Mesenchymal stem cell (in vitro differentiated cells and primary cell): ENCODE measurements around the gene ADGRV1.

ENCODE experiments used
- DNase-seq: peaks from one replicate; pipeline ENCODE4 v3.0.0-alpha.2; 2013
- H2AFZ ChIP-seq: one replicate; pipeline ENCODE4 v1.6.1; 2013; ENCODE audit warnings: low read depth, mild to moderate bottlenecking, control low read depth, inconsistent platforms, low read length, moderate library complexity
- H2AK5ac ChIP-seq: 2 replicates; pipeline ENCODE4 v1.6.1; 2013; ENCODE audit warnings: low read length, moderate library complexity, mild to moderate bottlenecking, inconsistent platforms; ENCODE audit not compliant: severe bottlenecking
- H2BK120ac ChIP-seq: one replicate; pipeline ENCODE4 v1.6.1; 2013; ENCODE audit warnings: low read depth, mild to moderate bottlenecking, inconsistent platforms, low read length, moderate library complexity
- H2BK12ac ChIP-seq, 2 experiments: one replicate each; pipeline ENCODE4 v1.6.1; 2013; ENCODE audit warnings: inconsistent platforms in 2 of 2, low read length in 2 of 2, mild to moderate bottlenecking in 2 of 2, moderate library complexity in 2 of 2, control low read depth in 1 of 2
- H2BK15ac ChIP-seq: one replicate; pipeline ENCODE4 v1.6.1; 2013; ENCODE audit warnings: mild to moderate bottlenecking, low read depth, inconsistent platforms; ENCODE audit not compliant: poor library complexity, severe bottlenecking
- H2BK5ac ChIP-seq: 2 replicates; pipeline ENCODE4 v1.6.1; 2013; ENCODE audit warnings: low read depth, mild to moderate bottlenecking, low read length, control low read depth, inconsistent platforms; ENCODE audit not compliant: poor library complexity, severe bottlenecking
- H3K14ac ChIP-seq, 2 experiments: one replicate each; pipeline ENCODE4 v1.6.1; 2013; ENCODE audit warnings: inconsistent platforms in 2 of 2, low read length in 2 of 2, control low read depth in 1 of 2, mild to moderate bottlenecking in 1 of 2, moderate library complexity in 1 of 2
- H3K18ac ChIP-seq, 2 experiments: one replicate each; pipeline ENCODE4 v1.6.1; 2013; ENCODE audit warnings: inconsistent platforms in 2 of 2, low read length in 2 of 2, control low read depth in 1 of 2, low read depth in 1 of 2, mild to moderate bottlenecking in 1 of 2
- H3K23ac ChIP-seq, 2 experiments: one replicate each; pipeline ENCODE4 v1.6.1; 2013; ENCODE audit warnings: inconsistent platforms in 2 of 2, low read length in 2 of 2, mild to moderate bottlenecking in 2 of 2, moderate library complexity in 2 of 2, control low read depth in 1 of 2
- H3K27ac ChIP-seq: 2 replicates; pipeline ENCODE4 v1.5.1; 2013; ENCODE audit warnings: mild to moderate bottlenecking, moderate library complexity, low read length, control low read depth, inconsistent platforms; ENCODE audit not compliant: poor library complexity, severe bottlenecking
- H3K27me3 ChIP-seq, 2 experiments: 2 replicates each; pipeline versions ENCODE4 v1.6.1 to v1.7.0; 2013; ENCODE audit warnings: low read length in 2 of 2, mild to moderate bottlenecking in 2 of 2, moderate library complexity in 2 of 2, control low read depth in 1 of 2, inconsistent platforms in 1 of 2; ENCODE audit not compliant: control insufficient read depth in 1 of 2, insufficient read depth in 1 of 2
- H3K36me3 ChIP-seq, 2 experiments: 2 replicates each; pipeline versions ENCODE4 v1.6.1 to v1.7.0; 2013; ENCODE audit warnings: low read length in 2 of 2, control low read depth in 1 of 2, inconsistent platforms in 1 of 2, low read depth in 1 of 2, mild to moderate bottlenecking in 1 of 2; ENCODE audit not compliant: insufficient read depth in 2 of 2, control insufficient read depth in 1 of 2
- H3K4ac ChIP-seq, 2 experiments: one replicate each; pipeline ENCODE4 v1.6.1; 2013; ENCODE audit warnings: inconsistent platforms in 2 of 2, low read length in 2 of 2, mild to moderate bottlenecking in 2 of 2, moderate library complexity in 2 of 2, control low read depth in 1 of 2, low read depth in 1 of 2
- H3K4me1 ChIP-seq: 2 replicates; pipeline ENCODE4 v1.6.1; 2013; ENCODE audit warnings: low read depth, low read length, control low read depth; ENCODE audit not compliant: control insufficient read depth, insufficient read depth
- H3K4me2 ChIP-seq: 2 replicates; pipeline ENCODE4 v1.6.1; 2013; ENCODE audit warnings: low read length, mild to moderate bottlenecking, inconsistent platforms; ENCODE audit not compliant: poor library complexity, severe bottlenecking
- H3K4me3 ChIP-seq, 2 experiments: 2 replicates each; pipeline versions ENCODE4 v1.5.1 to v1.7.0; 2013; ENCODE audit warnings: low read length in 2 of 2, mild to moderate bottlenecking in 2 of 2, control low read depth in 1 of 2, low read depth in 1 of 2; ENCODE audit not compliant: insufficient read depth in 1 of 2
- H3K79me1 ChIP-seq: replicated peaks from 2 replicates; pipeline ENCODE4 v1.6.1; 2013; ENCODE audit warnings: mild to moderate bottlenecking, control low read depth, low read length, inconsistent platforms; ENCODE audit not compliant: poor library complexity, severe bottlenecking
- H3K9ac ChIP-seq: 2 replicates; pipeline ENCODE4 v1.7.0; 2013; ENCODE audit warnings: mild to moderate bottlenecking, low read length, moderate library complexity
- H3K9me3 ChIP-seq: 2 replicates; pipeline ENCODE4 v1.7.0; 2013; ENCODE audit warnings: mild to moderate bottlenecking, low read length; ENCODE audit not compliant: control insufficient read depth
- H4K8ac ChIP-seq: one replicate; pipeline ENCODE4 v1.6.1; 2013; ENCODE audit warnings: inconsistent platforms, mild to moderate bottlenecking, low read length, moderate library complexity
- H4K91ac ChIP-seq: one replicate; pipeline ENCODE4 v1.6.1; 2013; ENCODE audit warnings: mild to moderate bottlenecking, low read length, inconsistent platforms
- WGBS: methylation state at CpG from one replicate; pipeline ENCODE4 v1.1.7; 2013; ENCODE audit warnings: mixed read lengths; 5-methylcytosine and 5-hydroxymethylcytosine counted together

Gene ADGRV1

DNA sequence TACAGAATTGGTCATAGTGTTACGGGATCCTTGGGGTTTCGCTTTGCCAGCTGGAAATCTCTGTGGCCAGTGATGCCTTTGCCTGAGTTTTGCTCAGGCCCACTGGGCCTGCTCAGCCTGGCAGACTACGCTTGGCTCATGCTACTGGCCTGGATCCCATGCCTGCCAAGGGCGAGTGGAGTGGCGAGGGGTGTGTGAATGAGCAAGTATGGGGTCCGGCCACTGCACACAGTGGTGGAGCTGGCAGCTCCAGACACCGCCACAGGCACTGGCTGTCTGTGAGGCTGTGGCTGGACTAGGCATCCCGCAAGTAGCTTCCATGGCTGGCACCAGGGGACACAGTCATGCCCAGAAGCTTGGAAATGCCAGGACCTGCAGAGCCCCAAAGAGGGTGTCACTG, 584.2 kb downstream of the ADGRV1 start:
- 98% methylated on average over 8 of the region's 8 CpGs for WGBS
- peak overlapping the region; percentile 53 for H4K91ac ChIP-seq

DNA sequence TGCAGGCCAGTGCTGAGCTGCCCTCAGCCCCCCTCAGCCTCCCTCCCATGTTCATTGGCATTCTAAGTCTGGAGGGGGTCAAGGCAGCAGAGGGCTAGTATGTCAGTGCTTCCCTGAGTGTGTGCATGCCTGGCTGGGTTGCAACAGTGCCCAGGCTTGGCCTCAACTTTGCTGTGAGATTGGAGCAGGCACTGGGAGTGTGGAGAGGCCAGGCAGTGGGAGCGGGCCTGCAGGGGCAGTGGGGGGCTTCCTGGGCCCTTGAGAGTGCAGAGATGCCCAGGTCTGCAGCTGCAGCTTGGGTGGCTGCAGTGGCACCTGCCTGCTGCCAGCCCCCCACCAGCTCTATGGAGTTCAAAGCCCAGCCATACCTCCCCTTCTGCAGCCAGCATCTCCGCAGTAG, 585.2 kb downstream of the ADGRV1 start:
- 100% methylated on average over 2 of the region's 2 CpGs for WGBS
- Histone ChIP-seq H3K79me1 (no peaks in the 10 kb centered on the region), H4K91ac (peak overlapping the region; percentile 58), H2BK5ac (no peak overlapping the region), H3K9ac (no peak overlapping the region), H3K4ac (no peak overlapping the region), H2AK5ac (no peak overlapping the region), H3K9me3 (no peaks in the 10 kb centered on the region), H3K23ac (no peak overlapping the region), H2BK15ac (no peak overlapping the region), H3K27me3 (no peaks in the 10 kb centered on the region), H2BK120ac (no peak overlapping the region), H4K8ac (no peak overlapping the region), H3K4me3 (no peak overlapping the region), H3K18ac (peak overlapping the region in 1 of 2 experiments; percentile 13), H2BK12ac (peak overlapping the region in 1 of 2 experiments; percentile 31), H3K4me1 (peaks cover 3% of the 10 kb centered on the region), H3K36me3 (no peaks in the 10 kb centered on the region), H2AFZ (no peak overlapping the region), H3K27ac (no peak overlapping the region), H3K4me2 (no peak overlapping the region), H3K14ac (peak overlapping the region in 1 of 2 experiments; percentile 48)
- DNase-seq, result no peak

More for the DNA sequence above, 584.2 kb downstream of the ADGRV1 start:
- Histone ChIP-seq H3K23ac (no peak overlapping the region), H2AFZ (no peak overlapping the region), H3K4me2 (no peak overlapping the region), H2BK120ac (no peak overlapping the region), H3K18ac (peak overlapping the region in 1 of 2 experiments; percentile 13), H3K36me3 (no peaks in the 10 kb centered on the region), H3K4me3 (no peak overlapping the region), H2BK5ac (no peak overlapping the region), H2BK12ac (peak overlapping the region; percentile 38 to 51), H4K8ac (no peak overlapping the region), H3K4ac (no peak overlapping the region), H3K27me3 (no peaks in the 10 kb centered on the region), H3K9ac (no peak overlapping the region), H3K27ac (no peak overlapping the region), H2AK5ac (no peak overlapping the region), H2BK15ac (peak overlapping the region; percentile 82), H3K14ac (no peak overlapping the region), H3K4me1 (peaks cover 3% of the 10 kb centered on the region), H3K79me1 (no peaks in the 10 kb centered on the region), H3K9me3 (no peaks in the 10 kb centered on the region)
- DNase-seq, result no peak

DNA sequence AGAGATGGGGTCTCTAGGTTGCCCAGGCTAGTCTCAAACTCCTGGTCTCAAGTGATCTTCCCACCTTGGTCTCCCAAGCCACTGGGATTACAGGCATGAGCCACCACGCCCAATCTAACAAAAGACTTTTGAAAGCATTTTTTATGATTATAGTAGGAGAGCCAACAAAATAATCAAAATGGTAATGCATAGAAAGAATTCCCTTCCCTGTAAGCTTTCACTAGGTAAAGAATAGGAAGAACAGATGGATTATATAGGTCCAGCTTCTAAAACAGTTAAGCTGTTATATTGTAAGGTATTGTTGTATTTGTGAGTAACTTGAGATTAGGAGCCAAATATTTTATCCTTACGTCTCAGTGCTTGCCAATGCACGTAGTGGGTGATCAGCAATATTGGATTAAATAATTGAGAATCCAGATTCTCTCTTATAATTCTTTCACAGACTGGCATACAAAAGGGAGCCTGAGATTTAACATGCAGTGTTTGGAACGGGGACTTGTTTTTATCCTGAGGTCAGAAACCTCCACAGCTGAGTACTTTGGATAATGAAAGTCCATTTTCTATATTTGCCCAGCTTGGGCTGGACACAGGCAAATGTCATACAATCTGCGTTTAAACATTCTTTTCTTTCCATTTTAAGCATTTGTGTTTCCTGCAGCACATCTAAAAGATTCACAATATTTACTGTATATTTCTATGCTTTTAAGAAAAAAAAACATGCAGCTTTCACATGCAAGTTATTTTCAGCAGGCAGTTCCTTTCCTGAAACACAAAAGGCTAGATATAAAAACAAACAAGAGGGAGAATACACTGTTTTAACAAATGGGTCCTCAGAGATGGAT, 586.1 kb downstream of the ADGRV1 start:
- Histone ChIP-seq H3K18ac (no peak overlapping the region), H3K4ac (no peak overlapping the region), H4K8ac (no peak overlapping the region), H3K23ac (no peak overlapping the region), H2BK120ac (no peak overlapping the region), H2AK5ac (no peak overlapping the region), H3K14ac (no peak overlapping the region), H3K4me2 (no peak overlapping the region), H2BK15ac (no peak overlapping the region), H2BK12ac (no peak overlapping the region), H3K9me3 (no peaks in the 10 kb centered on the region), H2AFZ (no peak overlapping the region), H3K36me3 (no peaks in the 10 kb centered on the region), H3K4me1 (peaks cover 3% of the 10 kb centered on the region), H2BK5ac (no peak overlapping the region), H3K4me3 (peak overlapping the region in 1 of 2 experiments; percentile 33), H3K79me1 (no peaks in the 10 kb centered on the region), H3K27me3 (no peaks in the 10 kb centered on the region), H4K91ac (no peak overlapping the region), H3K27ac (no peak overlapping the region), H3K9ac (peak overlapping the region; percentile 48)
- WGBS, result 40% methylated on average over 1 of the region's 5 CpGs
- DNase-seq, result no peak

DNA sequence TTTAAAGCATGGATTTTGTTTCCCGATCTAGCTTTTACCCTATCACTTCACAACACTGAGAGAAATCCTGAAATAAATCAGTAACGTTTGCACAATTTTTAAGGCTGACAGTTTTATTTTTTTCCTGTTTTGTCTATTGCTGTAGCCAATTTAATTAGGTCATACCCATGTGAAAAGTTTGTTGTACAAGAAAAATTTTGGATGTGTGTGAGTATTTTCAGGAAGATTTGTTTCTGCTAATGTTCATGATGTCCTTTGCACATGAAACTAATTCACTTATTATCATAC, 586.7 kb downstream of the ADGRV1 start:
- peak overlapping the region in 1 of 2 experiments; percentile 8 for H3K4me3 ChIP-seq
- no peak overlapping the region for H2AK5ac ChIP-seq
- 0% methylated on average over 1 of the region's 2 CpGs for WGBS
- no peak for DNase-seq
- H4K91ac ChIP-seq, result no peak overlapping the region
- H3K27ac ChIP-seq, result no peak overlapping the region
- no peaks in the 10 kb centered on the region for H3K36me3 ChIP-seq
- H3K18ac ChIP-seq, result no peak overlapping the region
- peak overlapping the region; percentile 48 for H3K9ac ChIP-seq
- H3K79me1 ChIP-seq, result no peaks in the 10 kb centered on the region
- no peak overlapping the region for H3K4me2 ChIP-seq
- no peak overlapping the region for H2BK120ac ChIP-seq
- H3K23ac ChIP-seq, result no peak overlapping the region
- peaks cover 3% of the 10 kb centered on the region for H3K4me1 ChIP-seq
- H3K14ac ChIP-seq, result no peak overlapping the region
- H2BK5ac ChIP-seq, result no peak overlapping the region
- H3K4ac ChIP-seq, result no peak overlapping the region
- no peak overlapping the region for H2BK15ac ChIP-seq
- no peaks in the 10 kb centered on the region for H3K9me3 ChIP-seq
- H2AFZ ChIP-seq, result no peak overlapping the region
- H4K8ac ChIP-seq, result no peak overlapping the region
- no peaks in the 10 kb centered on the region for H3K27me3 ChIP-seq
- H2BK12ac ChIP-seq, result no peak overlapping the region
